HCT116 (cell line): Measurements from ENCODE around the gene RPL38. TPM values are rescaled to one million over a fixed set of nuclear protein-coding genes. Genes with fewer than 3 reads are reported as not detected.

Experiments
- ATAC-seq: fragments of 200-7000 bp; cut with Tn5 transposase; 2 replicates; pipeline ENCODE4 v1.9.1; 2020; ENCODE audit warnings: mild to moderate bottlenecking, moderate library complexity
- BruUV-seq: library from RNA; stranded (reverse); fragments of 400-500 nt; replicated peaks from 2 replicates; lab custom pipeline; 2021; lab: Mats Ljungman, UMichigan
- CTCF ChIA-PET: fragments of 300-600 bp; sonication (Branson Sonifier 250); formaldehyde crosslinking; loops from one replicate; lab custom pipeline; 2021; ENCODE audit warnings: antibody characterized with exemption; lab: Charles Lee
- POLR2A ChIA-PET: fragments of 300-600, 350-600 bp; sonication (Branson Sonifier 250); formaldehyde crosslinking; loops from one replicate; lab custom pipeline; 2021; ENCODE audit warnings: antibody characterized with exemption; lab: Charles Lee
- RAD21 ChIA-PET, 2 experiments: fragments of 300-600 bp; sonication (Branson Sonifier 250); formaldehyde crosslinking; loops; one replicate each; lab custom pipeline; 2023; ENCODE audit warnings: low total read pairs in 2 of 2; ENCODE audit not compliant: uncharacterized antibody in 2 of 2, unreplicated experiment in 2 of 2, low non-redundant PET in 1 of 2; lab: Charles Lee
- DNase-seq: peaks from one replicate; pipeline ENCODE4 v3.0.0-alpha.2; 2010; ENCODE audit warnings: low read depth, low spot score
- H2AFZ ChIP-seq: fragments of 200-600 bp; shearing (Covaris generic), sonication (generic); 2 replicates; pipeline ENCODE4 v1.6.1; 2017; ENCODE audit warnings: low read depth, mixed run types, mixed read lengths, antibody characterized with exemption, low read length; ENCODE audit not compliant: poor library complexity, severe bottlenecking
- H3K27ac ChIP-seq: 2 replicates; pipeline ENCODE4 v1.5.1; 2012; ENCODE audit warnings: low read depth, low read length
- H3K27me3 ChIP-seq: fragments of 200-600 bp; sonication (generic); 2 replicates; pipeline ENCODE4 v1.6.1; 2016; ENCODE audit warnings: mixed run types, low read length, mixed read lengths; ENCODE audit not compliant: insufficient read depth
- H3K36me3 ChIP-seq, 2 experiments: fragments of 200-500 bp in 1 of 2; fragments of 200-600 bp in 1 of 2; sonication (Bioruptor generic) in 1 of 2; sonication (generic) in 1 of 2; 2 replicates each; pipeline versions ENCODE4 v1.5.1 to v1.6.1; 2014 to 2016; ENCODE audit warnings: low read length in 2 of 2, inconsistent platforms in 1 of 2, mixed read lengths in 1 of 2, mixed run types in 1 of 2; ENCODE audit not compliant: insufficient read depth in 2 of 2, control insufficient read depth in 1 of 2
- H3K4me1 ChIP-seq, 2 experiments: fragments of 200-600 bp in 1 of 2; sonication (generic) in 1 of 2; 2 replicates each; pipeline versions ENCODE4 v1.5.1 to v1.6.1; 2012 to 2017; ENCODE audit warnings: low read length in 2 of 2, inconsistent platforms in 1 of 2, mild to moderate bottlenecking in 1 of 2, mixed read lengths in 1 of 2, mixed run types in 1 of 2, moderate library complexity in 1 of 2; ENCODE audit not compliant: insufficient read depth in 2 of 2, control insufficient read depth in 1 of 2
- H3K4me2 ChIP-seq: fragments of 200-600 bp; sonication (generic); 2 replicates; pipeline ENCODE4 v1.6.1; 2017; ENCODE audit warnings: mixed run types, low read length, mixed read lengths
- H3K4me3 ChIP-seq, 2 experiments: fragments of 200-600 bp in 1 of 2; sonication (generic) in 1 of 2; replicated peaks in 1 of 2; 2 replicates each; pipeline ENCODE4 v1.5.1; 2011 to 2016; ENCODE audit warnings: low read length in 2 of 2, control low read depth in 1 of 2, low read depth in 1 of 2, mild to moderate bottlenecking in 1 of 2, mixed read lengths in 1 of 2, mixed run types in 1 of 2
- H3K79me2 ChIP-seq: fragments of 200-600 bp; sonication (generic); 2 replicates; pipeline ENCODE4 v1.6.1; 2017; ENCODE audit warnings: mild to moderate bottlenecking, mixed run types, low read length, moderate library complexity, mixed read lengths; ENCODE audit not compliant: insufficient read depth
- H3K9ac ChIP-seq: fragments of 200-600 bp; sonication (generic); 2 replicates; pipeline ENCODE4 v1.6.1; 2016; ENCODE audit warnings: low read length, mixed read lengths
- H3K9me2 ChIP-seq: fragments of 200-600 bp; sonication (generic), shearing (Covaris generic); 2 replicates; pipeline ENCODE4 v1.6.1; 2017; ENCODE audit warnings: mixed run types, mild to moderate bottlenecking, moderate library complexity; ENCODE audit not compliant: insufficient read depth
- H3K9me3 ChIP-seq, 2 experiments: fragments of 200-500 bp in 1 of 2; fragments of 200-600 bp in 1 of 2; sonication (Bioruptor generic) in 1 of 2; sonication (generic) in 1 of 2; 2 replicates each; pipeline ENCODE4 v1.6.1; 2014 to 2017; ENCODE audit warnings: low read length in 2 of 2, mixed read lengths in 2 of 2, inconsistent platforms in 1 of 2, low read depth in 1 of 2, mild to moderate bottlenecking in 1 of 2, mixed run types in 1 of 2, moderate library complexity in 1 of 2; ENCODE audit not compliant: control insufficient read depth in 1 of 2, insufficient read depth in 1 of 2
- H4K20me1 ChIP-seq: fragments of 200-600 bp; sonication (generic), shearing (Covaris generic); 2 replicates; pipeline ENCODE4 v1.6.1; 2017; ENCODE audit warnings: mixed run types, mild to moderate bottlenecking, moderate library complexity; ENCODE audit not compliant: insufficient read depth
- CEBPB ChIP-seq: IDR thresholded peaks from 2 replicates; pipeline ENCODE4 v1.6.1; 2012; ENCODE audit warnings: low read depth
- EGR1 ChIP-seq: IDR thresholded peaks from 2 replicates; pipeline ENCODE4 v1.6.1; 2012; ENCODE audit warnings: low read depth
- EZH2 ChIP-seq: fragments of 200-600 bp; sonication (generic); IDR thresholded peaks from 2 replicates; pipeline ENCODE4 v1.6.1; 2017; ENCODE audit warnings: antibody characterized with exemption, mixed run types
- POLR2A ChIP-seq: IDR thresholded peaks from 2 replicates; pipeline ENCODE4 v1.7.0; 2011; ENCODE audit warnings: borderline replicate concordance; ENCODE audit not compliant: insufficient read depth, insufficient read length; ENCODE audit errors: extremely low read depth
- SIN3A ChIP-seq: IDR thresholded peaks from 2 replicates; pipeline ENCODE4 v1.6.1; 2012; ENCODE audit warnings: low read depth
- SP1 ChIP-seq: IDR thresholded peaks from 2 replicates; pipeline ENCODE4 v1.6.1; 2012; ENCODE audit warnings: low read depth
- SRF ChIP-seq: IDR thresholded peaks from 2 replicates; pipeline ENCODE4 v1.6.1; 2012; ENCODE audit warnings: low read depth
- TCF7L2 ChIP-seq: IDR thresholded peaks from 2 replicates; pipeline ENCODE4 v1.7.0; 2011; ENCODE audit warnings: borderline replicate concordance, inconsistent platforms; ENCODE audit not compliant: insufficient read depth, insufficient read length; ENCODE audit errors: extremely low read depth
- YY1 ChIP-seq: IDR thresholded peaks from 2 replicates; pipeline ENCODE4 v1.6.1; 2011; ENCODE audit warnings: low read length, low read depth, moderate library complexity, mild to moderate bottlenecking; ENCODE audit not compliant: insufficient replicate concordance; ENCODE audit errors: extremely low read depth
- ZFX ChIP-seq: fragments of 450-650 bp; IDR thresholded peaks from 2 replicates; pipeline ENCODE4 v1.6.1; 2017
- ZNF274 ChIP-seq: fragments of 200-500 bp; sonication (Bioruptor generic); IDR thresholded peaks from 2 replicates; pipeline ENCODE4 v1.6.1; 2014; ENCODE audit warnings: mild to moderate bottlenecking, low read depth, low read length, inconsistent platforms
- intact Hi-C: fragments of 100-400 bp; cut with micrococcal nuclease; formaldehyde crosslinking; loops from 2 replicates; pipeline ENCODE4 v1.10.0; 2022
- total RNA-seq: library from RNA; stranded (reverse); gene quantifications from one replicate; pipeline ENCODE4 v1.2.1, GENCODE V29; 2021; ENCODE audit not compliant: unreplicated experiment
- TF ChIP-seq, protein P1 (sequence below): IDR thresholded peaks from 2 replicates; pipeline ENCODE4 v1.6.1; 2012
- TF ChIP-seq, protein P2 (sequence below), 3 experiments: fragments of 200-600 bp in 1 of 3; sonication (generic) in 1 of 3; IDR thresholded peaks in 2 of 3; conservative IDR thresholded peaks in 1 of 3; 2 replicates each; pipeline ENCODE4 v1.5.1; 2012 to 2017; ENCODE audit warnings: low read depth in 2 of 3, low read length in 2 of 3, antibody characterized with exemption in 1 of 3, borderline replicate concordance in 1 of 3, control low read depth in 1 of 3, mild to moderate bottlenecking in 1 of 3, mixed read lengths in 1 of 3, mixed run types in 1 of 3, moderate library complexity in 1 of 3; ENCODE audit not compliant: insufficient read depth in 1 of 3
- TF ChIP-seq, protein P3 (sequence below): IDR thresholded peaks from 2 replicates; pipeline ENCODE4 v1.6.1; 2012; ENCODE audit warnings: low read depth

RPL38 gene
- total RNA-seq, 1 experiment from 2014 or later = 1,628 TPM

- no peaks in the 10 kb centered on the region for H3K9me3 ChIP-seq
- H3K4me1 ChIP-seq = no peaks in the 10 kb centered on the region
- no TSS peak for BruUV-seq
- H3K27ac ChIP-seq = no peak overlapping the region
- H3K79me2 ChIP-seq = no peaks in the 10 kb centered on the region
- ATAC-seq (peak; percentile 97), DNase-seq (peak; percentile 66)
- intact Hi-C loops = no loop called here
- peak overlapping the region; percentile 37 for H2AFZ ChIP-seq
- H4K20me1 ChIP-seq = no peaks in the 10 kb centered on the region
- TF ChIP-seq ZFX (no peak), SIN3A (no peak), EGR1 (no peak), ZNF274 (no peak), EZH2 (no peak), POLR2A (no peak), SP1 (no peak), SRF (no peak), YY1 (no peak), CEBPB (no peak), TCF7L2 (no peak)
- TF ChIP-seq, protein P1, sequence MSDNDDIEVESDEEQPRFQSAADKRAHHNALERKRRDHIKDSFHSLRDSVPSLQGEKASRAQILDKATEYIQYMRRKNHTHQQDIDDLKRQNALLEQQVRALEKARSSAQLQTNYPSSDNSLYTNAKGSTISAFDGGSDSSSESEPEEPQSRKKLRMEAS = no peak
- TF ChIP-seq, protein P2, sequence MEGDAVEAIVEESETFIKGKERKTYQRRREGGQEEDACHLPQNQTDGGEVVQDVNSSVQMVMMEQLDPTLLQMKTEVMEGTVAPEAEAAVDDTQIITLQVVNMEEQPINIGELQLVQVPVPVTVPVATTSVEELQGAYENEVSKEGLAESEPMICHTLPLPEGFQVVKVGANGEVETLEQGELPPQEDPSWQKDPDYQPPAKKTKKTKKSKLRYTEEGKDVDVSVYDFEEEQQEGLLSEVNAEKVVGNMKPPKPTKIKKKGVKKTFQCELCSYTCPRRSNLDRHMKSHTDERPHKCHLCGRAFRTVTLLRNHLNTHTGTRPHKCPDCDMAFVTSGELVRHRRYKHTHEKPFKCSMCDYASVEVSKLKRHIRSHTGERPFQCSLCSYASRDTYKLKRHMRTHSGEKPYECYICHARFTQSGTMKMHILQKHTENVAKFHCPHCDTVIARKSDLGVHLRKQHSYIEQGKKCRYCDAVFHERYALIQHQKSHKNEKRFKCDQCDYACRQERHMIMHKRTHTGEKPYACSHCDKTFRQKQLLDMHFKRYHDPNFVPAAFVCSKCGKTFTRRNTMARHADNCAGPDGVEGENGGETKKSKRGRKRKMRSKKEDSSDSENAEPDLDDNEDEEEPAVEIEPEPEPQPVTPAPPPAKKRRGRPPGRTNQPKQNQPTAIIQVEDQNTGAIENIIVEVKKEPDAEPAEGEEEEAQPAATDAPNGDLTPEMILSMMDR (IDR thresholded peaks at IDR 0.05 in 2 of 3, conservative IDR thresholded peaks at IDR 0.05 in 1 of 3; ENCODE audit: borderline replicate concordance in 1 of 3, insufficient read depth in 1 of 3, low read depth in 2 of 3, low read length in 2 of 3) = no peak
- TF ChIP-seq, protein P3, sequence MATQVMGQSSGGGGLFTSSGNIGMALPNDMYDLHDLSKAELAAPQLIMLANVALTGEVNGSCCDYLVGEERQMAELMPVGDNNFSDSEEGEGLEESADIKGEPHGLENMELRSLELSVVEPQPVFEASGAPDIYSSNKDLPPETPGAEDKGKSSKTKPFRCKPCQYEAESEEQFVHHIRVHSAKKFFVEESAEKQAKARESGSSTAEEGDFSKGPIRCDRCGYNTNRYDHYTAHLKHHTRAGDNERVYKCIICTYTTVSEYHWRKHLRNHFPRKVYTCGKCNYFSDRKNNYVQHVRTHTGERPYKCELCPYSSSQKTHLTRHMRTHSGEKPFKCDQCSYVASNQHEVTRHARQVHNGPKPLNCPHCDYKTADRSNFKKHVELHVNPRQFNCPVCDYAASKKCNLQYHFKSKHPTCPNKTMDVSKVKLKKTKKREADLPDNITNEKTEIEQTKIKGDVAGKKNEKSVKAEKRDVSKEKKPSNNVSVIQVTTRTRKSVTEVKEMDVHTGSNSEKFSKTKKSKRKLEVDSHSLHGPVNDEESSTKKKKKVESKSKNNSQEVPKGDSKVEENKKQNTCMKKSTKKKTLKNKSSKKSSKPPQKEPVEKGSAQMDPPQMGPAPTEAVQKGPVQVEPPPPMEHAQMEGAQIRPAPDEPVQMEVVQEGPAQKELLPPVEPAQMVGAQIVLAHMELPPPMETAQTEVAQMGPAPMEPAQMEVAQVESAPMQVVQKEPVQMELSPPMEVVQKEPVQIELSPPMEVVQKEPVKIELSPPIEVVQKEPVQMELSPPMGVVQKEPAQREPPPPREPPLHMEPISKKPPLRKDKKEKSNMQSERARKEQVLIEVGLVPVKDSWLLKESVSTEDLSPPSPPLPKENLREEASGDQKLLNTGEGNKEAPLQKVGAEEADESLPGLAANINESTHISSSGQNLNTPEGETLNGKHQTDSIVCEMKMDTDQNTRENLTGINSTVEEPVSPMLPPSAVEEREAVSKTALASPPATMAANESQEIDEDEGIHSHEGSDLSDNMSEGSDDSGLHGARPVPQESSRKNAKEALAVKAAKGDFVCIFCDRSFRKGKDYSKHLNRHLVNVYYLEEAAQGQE = no peak
- POLR2A ChIA-PET = interaction anchor here (0.6 kb wide), 1 partner anchor 13 kb away, joined by 6 read pairs; the partner anchor contains the start of gene RPL38
- RAD21 ChIA-PET = no interaction called here
- peaks cover 24% of the 10 kb centered on the region; the same call in 1 of the 2 replicates for H3K27me3 ChIP-seq
- CTCF ChIA-PET = interaction anchor here (0.8 to 5.6 kb wide), 3 partner anchors 9 to 13 kb away, joined by 3 to 55 read pairs (median 5); partner anchors contain the start of gene RPL38
- H3K9me2 ChIP-seq = no peaks in the 10 kb centered on the region
- H3K36me3 ChIP-seq = no peaks in the 10 kb centered on the region
- peak overlapping the region; percentile 24 for H3K4me2 ChIP-seq
- no peak overlapping the region for H3K4me3 ChIP-seq
- no peak overlapping the region for H3K9ac ChIP-seq
Measured at GRCh38 chr17:74190154-74190553, 13.3 kb upstream of the RPL38 start.
